CD14-positive monocyte (primary cell): Measurements from ENCODE around the gene CTNNBL1. TPM values are rescaled to one million over a fixed set of nuclear protein-coding genes. Genes with fewer than 3 reads are reported as not detected.
A peak's percentile ranks its signal among the peaks of the same experiment; 100 is the strongest.

ENCODE experiments used
- DNase-seq, 3 donors: peaks; one replicate each; pipeline ENCODE4 v3.0.0-alpha.2; 2011 to 2022
- H2AFZ ChIP-seq: 2 replicates; pipeline ENCODE4 v1.6.0; 2012; ENCODE audit warnings: mild to moderate bottlenecking, low read depth, low read length, inconsistent platforms; ENCODE audit not compliant: insufficient read depth, poor library complexity, severe bottlenecking
- H3K27ac ChIP-seq, 2 donors: 1 replicate in 1 of 2; 2 replicates in 1 of 2; pipeline ENCODE4 v1.5.1; 2012 to 2013; ENCODE audit warnings: low read length in 2 of 2, control low read depth in 1 of 2, inconsistent platforms in 1 of 2, low read depth in 1 of 2, mild to moderate bottlenecking in 1 of 2
- H3K27me3 ChIP-seq, 2 donors: one replicate each; pipeline versions ENCODE4 v1.6.0 to v1.6.1; 2011 to 2013; ENCODE audit warnings: low read length in 2 of 2; ENCODE audit not compliant: control insufficient read depth in 2 of 2, insufficient read depth in 2 of 2
- H3K36me3 ChIP-seq, 2 donors: replicated peaks in 1 of 2; 1 replicate in 1 of 2; 2 replicates in 1 of 2; pipeline versions ENCODE4 v1.5.1 to v1.6.1; 2012 to 2013; ENCODE audit warnings: low read length in 2 of 2, control low read depth in 1 of 2, inconsistent platforms in 1 of 2, mild to moderate bottlenecking in 1 of 2; ENCODE audit not compliant: insufficient read depth in 2 of 2, control insufficient read depth in 1 of 2
- H3K4me1 ChIP-seq, 2 donors: 1 replicate in 1 of 2; 2 replicates in 1 of 2; pipeline versions ENCODE4 v1.5.1 to v1.6.1; 2012 to 2013; ENCODE audit warnings: low read length in 2 of 2, control low read depth in 1 of 2, inconsistent platforms in 1 of 2, mild to moderate bottlenecking in 1 of 2, moderate library complexity in 1 of 2; ENCODE audit not compliant: insufficient read depth in 2 of 2, control insufficient read depth in 1 of 2
- H3K4me2 ChIP-seq: replicated peaks from 2 replicates; pipeline ENCODE3; 2012; ENCODE audit warnings: low read length, moderate library complexity, mild to moderate bottlenecking; ENCODE audit not compliant: poor library complexity, severe bottlenecking; ENCODE audit errors: extremely low read depth
- H3K4me3 ChIP-seq, 3 experiments: fragments of 200-600 bp in 1 of 3; sonication (generic) in 1 of 3; replicated peaks in 1 of 3; 1 replicate in 2 of 3; 2 replicates in 1 of 3; pipeline ENCODE4 v1.5.1; 2011 to 2013; ENCODE audit warnings: low read length in 3 of 3, mild to moderate bottlenecking in 3 of 3, control low read depth in 2 of 3, low read depth in 2 of 3, inconsistent platforms in 1 of 3, moderate library complexity in 1 of 3
- H3K79me2 ChIP-seq: 2 replicates; pipeline ENCODE4 v1.6.0; 2012; ENCODE audit warnings: mild to moderate bottlenecking, control low read depth, inconsistent platforms, low read length, moderate library complexity; ENCODE audit not compliant: insufficient read depth
- H3K9ac ChIP-seq: 2 replicates; pipeline ENCODE4 v1.6.0; 2017; ENCODE audit warnings: low read length, mild to moderate bottlenecking; ENCODE audit not compliant: insufficient read depth, poor library complexity, severe bottlenecking
- H3K9me3 ChIP-seq, 2 donors: replicated peaks in 1 of 2; 1 replicate in 1 of 2; 2 replicates in 1 of 2; pipeline versions ENCODE4 v1.5.1 to v1.6.1; 2012 to 2013; ENCODE audit warnings: low read length in 2 of 2, control low read depth in 1 of 2; ENCODE audit not compliant: control insufficient read depth in 1 of 2, insufficient read depth in 1 of 2
- H4K20me1 ChIP-seq: 2 replicates; pipeline ENCODE4 v1.6.0; 2012; ENCODE audit warnings: mild to moderate bottlenecking, low read length, control low read depth, moderate library complexity; ENCODE audit not compliant: insufficient read depth
- H3K27ac Mint-ChIP-seq, 7 donors: one replicate each; pipeline ENCODE4 v1.8.0; 2020; ENCODE audit warnings: mild to moderate bottlenecking in 7 of 7, mixed read lengths in 7 of 7, moderate library complexity in 6 of 7, inconsistent platforms in 2 of 7
- H3K27me3 Mint-ChIP-seq, 3 donors: one replicate each; pipeline ENCODE4 v1.8.0; 2021 to 2022; ENCODE audit warnings: low read depth in 3 of 3, mild to moderate bottlenecking in 3 of 3, mixed read lengths in 3 of 3, moderate library complexity in 3 of 3, inconsistent platforms in 1 of 3
- H3K36me3 Mint-ChIP-seq, 2 donors: one replicate each; pipeline ENCODE4 v1.8.0; 2020; ENCODE audit warnings: mixed read lengths in 2 of 2, inconsistent platforms in 1 of 2, mild to moderate bottlenecking in 1 of 2
- H3K4me1 Mint-ChIP-seq: one replicate; pipeline ENCODE4 v1.8.0; 2020; ENCODE audit warnings: mild to moderate bottlenecking, mixed read lengths
- H3K4me3 Mint-ChIP-seq, 2 donors: one replicate each; pipeline ENCODE4 v1.8.0; 2020; ENCODE audit warnings: mild to moderate bottlenecking in 2 of 2, mixed read lengths in 2 of 2, moderate library complexity in 1 of 2
- H3K9me3 Mint-ChIP-seq, 7 donors: one replicate each; pipeline ENCODE4 v1.8.0; 2020 to 2022; ENCODE audit warnings: mixed read lengths in 7 of 7, mild to moderate bottlenecking in 6 of 7, moderate library complexity in 6 of 7, inconsistent platforms in 2 of 7
- CTCF ChIP-seq: fragments of 200-600 bp; IDR thresholded peaks from one replicate; pipeline ENCODE4 v1.8.0; 2022; ENCODE audit warnings: antibody characterized with exemption, mild to moderate bottlenecking
- WGBS: methylation state at CpG from one replicate; pipeline ENCODE4 v1.1.5; 2013; ENCODE audit warnings: missing lambda C conversion rate; ENCODE audit not compliant: insufficient coverage; 5-methylcytosine and 5-hydroxymethylcytosine counted together
- intact Hi-C, 2 donors: fragments of 100-400 bp; cut with micrococcal nuclease; formaldehyde crosslinking; loops; one replicate each; pipeline versions ENCODE4 v1.15.0 to v1.15.1; 2023
- polyA plus RNA-seq, 3 donors: library from polyadenylated mRNA; depleted of rRNA in 1 of 3; unstranded in 2 of 3; stranded (reverse) in 1 of 3; fragments of 300-500 nt in 2 of 3; fragments of >200 nt in 1 of 3; fragmentation: Illumina TruSeq in 2 of 3; gene quantifications; 1 replicate in 2 of 3; 2 replicates in 1 of 3; pipeline ENCODE4 v1.2.3, GENCODE V29; 2012 to 2021

Gene CTNNBL1
- polyA plus RNA-seq, 3 donors: 35.5 to 83.2 (median 77.3) TPM

GRCh38 chr20:37723668-37724067 is 29.8 kb downstream of the CTNNBL1 start:
- no peak overlapping the region for H3K27ac Mint-ChIP-seq

GRCh38 chr20:37725165-37725564 is 31.3 kb downstream of the CTNNBL1 start:
- Mint-ChIP-seq H3K36me3 (peaks cover 15 to 17% of the 10 kb centered on the region in 2 donors), H3K9me3 (peaks cover 3 to 15% (median 7%) of the 10 kb centered on the region in 7 donors), H3K4me1 (peaks cover 4% of the 10 kb centered on the region), H3K4me3 (no peak overlapping the region), H3K27me3 (no peaks in the 10 kb centered on the region), H3K27ac (peak overlapping the region in 2 of 7 donors; percentile 6 to 27)
- Histone ChIP-seq H2AFZ (no peak overlapping the region), H3K27ac (no peak overlapping the region), H4K20me1 (peaks cover 87% of the 10 kb centered on the region), H3K4me2 (no peak overlapping the region), H3K4me3 (no peak overlapping the region), H3K9ac (no peak overlapping the region), H3K9me3 (peaks cover 3 to 9% of the 10 kb centered on the region in 2 donors), H3K27me3 (no peaks in the 10 kb centered on the region), H3K4me1 (no peaks in the 10 kb centered on the region), H3K79me2 (peaks cover 55% of the 10 kb centered on the region), H3K36me3 (peaks cover 0 to 21% of the 10 kb centered on the region in 2 donors)
- 84% methylated on average over 5 of the region's 7 CpGs for WGBS
- no peak for TF ChIP-seq CTCF
- intact Hi-C loops: no loop called here
- no peak for DNase-seq

More at GRCh38 chr20:37723668-37724067, 29.8 kb downstream of the CTNNBL1 start:
- Histone ChIP-seq H4K20me1 (peaks cover 72% of the 10 kb centered on the region), H3K9ac (no peak overlapping the region), H3K4me1 (no peaks in the 10 kb centered on the region), H3K4me3 (no peak overlapping the region), H2AFZ (no peak overlapping the region), H3K27ac (no peak overlapping the region), H3K36me3 (peaks cover 0 to 21% of the 10 kb centered on the region in 2 donors), H3K4me2 (no peak overlapping the region), H3K9me3 (peaks cover 3 to 9% of the 10 kb centered on the region in 2 donors), H3K79me2 (peaks cover 59% of the 10 kb centered on the region), H3K27me3 (no peaks in the 10 kb centered on the region)
- Mint-ChIP-seq H3K4me3 (no peak overlapping the region), H3K9me3 (peaks cover 3 to 17% (median 7%) of the 10 kb centered on the region in 7 donors), H3K36me3 (peaks cover 12 to 14% of the 10 kb centered on the region in 2 donors), H3K27me3 (no peaks in the 10 kb centered on the region), H3K4me1 (peaks cover 4% of the 10 kb centered on the region)
- TF ChIP-seq CTCF: no peak
- intact Hi-C loops: no loop called here
- no peak for DNase-seq
